Measurements from ENCODE around the gene PCLO.
A peak's percentile ranks its signal among the peaks of the same experiment; 100 is the strongest.

The PCLO gene

GRCh38 chr7:82810558-82811259, 352.0 kb downstream of the PCLO start:
- no peak overlapping the region for H3K4me3 ChIP-seq (ENCODE audit: control insufficient read depth, low read depth, low read length)
- TF ChIP-seq CTCF (conservative IDR thresholded peaks at IDR 0.05; ENCODE audit: control insufficient read depth, insufficient read depth, low read depth, low read length): peak; percentile 81
- DNase-seq (ENCODE audit: low read depth): peak; percentile 89

- TF ChIP-seq CTCF (conservative IDR thresholded peaks at IDR 0.05; ENCODE audit: control insufficient read depth, insufficient read depth, low read depth, low read length): no peak
- no peak for DNase-seq (ENCODE audit: low read depth)
- H3K4me3 ChIP-seq (ENCODE audit: control insufficient read depth, low read depth, low read length): no peak overlapping the region
Measured at GRCh38 chr7:82808633-82809032, 354.1 kb downstream of the PCLO start.

- TF ChIP-seq CTCF (conservative IDR thresholded peaks at IDR 0.05; ENCODE audit: control insufficient read depth, insufficient read depth, low read depth, low read length): no peak
- DNase-seq (ENCODE audit: low read depth): peak; percentile 93
- H3K4me3 ChIP-seq (ENCODE audit: control insufficient read depth, low read depth, low read length): peak overlapping the region; percentile 31
Measured at GRCh38 chr7:82805527-82805960, 357.1 kb downstream of the PCLO start.

- DNase-seq (ENCODE audit: low read depth): peak; percentile 4
- TF ChIP-seq CTCF (conservative IDR thresholded peaks at IDR 0.05; ENCODE audit: control insufficient read depth, insufficient read depth, low read depth, low read length): no peak
- H3K4me3 ChIP-seq (ENCODE audit: control insufficient read depth, low read depth, low read length): no peak overlapping the region
Measured at GRCh38 chr7:82803411-82803810, 359.3 kb downstream of the PCLO start.

GRCh38 chr7:82789883-82790609, 372.6 kb downstream of the PCLO start:
- peak; percentile 41 for DNase-seq (ENCODE audit: low read depth)
- no peak overlapping the region for H3K4me3 ChIP-seq (ENCODE audit: control insufficient read depth, low read depth, low read length)
- TF ChIP-seq CTCF (conservative IDR thresholded peaks at IDR 0.05; ENCODE audit: control insufficient read depth, insufficient read depth, low read depth, low read length): no peak

GRCh38 chr7:82778021-82778420, 384.7 kb downstream of the PCLO start:
- DNase-seq (ENCODE audit: low read depth): peak; percentile 31
- TF ChIP-seq CTCF (conservative IDR thresholded peaks at IDR 0.05; ENCODE audit: control insufficient read depth, insufficient read depth, low read depth, low read length): no peak

More at GRCh38 chr7:82778021-82778420, 384.7 kb downstream of the PCLO start:
- H3K4me3 ChIP-seq (ENCODE audit: control insufficient read depth, low read depth, low read length): no peak overlapping the region

All from fibroblast of mammary gland (primary cell).